Brain microvascular endothelial cell (primary cell): ENCODE measurements around the gene INPP5B.
"Not testable (repeated sequence)": the region's sequence is repeated elsewhere in the genome, so short reads cannot be mapped to it uniquely, and the experiment has no call there.

Source experiments
- DNase-seq: peaks from one replicate; pipeline ENCODE4 v3.0.0-alpha.2; 2020
- H3K27ac ChIP-seq: fragments of 250-450 bp; sonication (Bioruptor Pico); 2 replicates; pipeline ENCODE4 v1.5.1; 2020; ENCODE audit warnings: mild to moderate bottlenecking, moderate library complexity
- H3K27me3 ChIP-seq: fragments of 250-450 bp; sonication (Bioruptor Pico); replicated peaks from 2 replicates; pipeline ENCODE4 v1.5.1; 2020; ENCODE audit warnings: mild to moderate bottlenecking
- H3K36me3 ChIP-seq: fragments of 250-450 bp; sonication (Bioruptor Pico); replicated peaks from 2 replicates; pipeline ENCODE4 v1.5.1; 2020; ENCODE audit warnings: mild to moderate bottlenecking
- H3K4me3 ChIP-seq: 2 replicates; pipeline ENCODE4 v1.5.1; 2011; ENCODE audit warnings: low read depth, mild to moderate bottlenecking, control low read depth, low read length, moderate library complexity
- in situ Hi-C: cut with HindIII; loops from 2 replicates; pipeline ENCODE4 v1.10.0; 2017; ENCODE audit warnings: low sequenced_read_pairs, low pct_ligation_motif_present
- TF ChIP-seq, protein P1 (sequence below): IDR thresholded peaks from 2 replicates; pipeline ENCODE4 v1.5.1; 2011; ENCODE audit warnings: low read depth, mild to moderate bottlenecking, moderate library complexity, low read length, control low read depth, inconsistent platforms; ENCODE audit errors: missing control alignments

The INPP5B gene

DNA sequence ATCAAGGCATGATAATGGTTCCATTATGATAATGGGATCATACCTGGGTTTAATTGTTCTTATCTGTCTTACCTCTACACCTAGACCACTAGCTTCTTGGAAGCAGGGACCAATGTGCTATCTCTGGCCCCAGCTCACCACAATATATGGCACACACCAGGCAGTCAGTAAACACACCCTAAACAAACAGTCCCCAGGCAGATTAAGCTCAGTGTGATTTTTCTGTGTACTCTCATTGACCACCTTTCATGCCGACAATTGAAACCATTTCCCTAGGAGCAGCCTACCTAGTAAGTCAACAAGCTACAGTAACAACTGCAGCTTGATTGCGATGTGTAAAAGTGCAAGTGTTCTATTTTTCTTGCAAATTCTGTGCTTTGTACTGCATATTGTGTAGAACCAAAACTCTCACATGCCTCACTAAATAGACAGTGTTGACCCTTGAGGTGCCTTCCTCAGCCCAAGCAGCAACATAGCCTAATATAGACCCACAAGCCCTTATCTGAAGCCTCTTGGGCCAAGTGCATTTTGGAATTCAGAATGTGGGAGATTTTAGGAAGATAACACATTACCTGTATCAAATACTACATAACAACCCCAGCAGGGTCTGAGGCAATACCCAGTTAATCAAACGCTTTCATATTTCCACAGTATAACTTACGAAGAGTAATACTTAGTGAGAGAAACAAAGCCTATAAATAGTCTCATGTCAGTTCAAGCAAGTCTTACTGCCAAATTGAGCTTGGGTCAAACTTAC, 32.0 kb downstream of the INPP5B start:
- Histone ChIP-seq H3K27ac (no peak overlapping the region), H3K36me3 (peaks cover 2% of the 10 kb centered on the region), H3K27me3 (no peaks in the 10 kb centered on the region), H3K4me3 (no peak overlapping the region)
- in situ Hi-C loops, result no loop called here
- DNase-seq, result no peak
- TF ChIP-seq, protein P1, sequence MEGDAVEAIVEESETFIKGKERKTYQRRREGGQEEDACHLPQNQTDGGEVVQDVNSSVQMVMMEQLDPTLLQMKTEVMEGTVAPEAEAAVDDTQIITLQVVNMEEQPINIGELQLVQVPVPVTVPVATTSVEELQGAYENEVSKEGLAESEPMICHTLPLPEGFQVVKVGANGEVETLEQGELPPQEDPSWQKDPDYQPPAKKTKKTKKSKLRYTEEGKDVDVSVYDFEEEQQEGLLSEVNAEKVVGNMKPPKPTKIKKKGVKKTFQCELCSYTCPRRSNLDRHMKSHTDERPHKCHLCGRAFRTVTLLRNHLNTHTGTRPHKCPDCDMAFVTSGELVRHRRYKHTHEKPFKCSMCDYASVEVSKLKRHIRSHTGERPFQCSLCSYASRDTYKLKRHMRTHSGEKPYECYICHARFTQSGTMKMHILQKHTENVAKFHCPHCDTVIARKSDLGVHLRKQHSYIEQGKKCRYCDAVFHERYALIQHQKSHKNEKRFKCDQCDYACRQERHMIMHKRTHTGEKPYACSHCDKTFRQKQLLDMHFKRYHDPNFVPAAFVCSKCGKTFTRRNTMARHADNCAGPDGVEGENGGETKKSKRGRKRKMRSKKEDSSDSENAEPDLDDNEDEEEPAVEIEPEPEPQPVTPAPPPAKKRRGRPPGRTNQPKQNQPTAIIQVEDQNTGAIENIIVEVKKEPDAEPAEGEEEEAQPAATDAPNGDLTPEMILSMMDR, result no peak

DNA sequence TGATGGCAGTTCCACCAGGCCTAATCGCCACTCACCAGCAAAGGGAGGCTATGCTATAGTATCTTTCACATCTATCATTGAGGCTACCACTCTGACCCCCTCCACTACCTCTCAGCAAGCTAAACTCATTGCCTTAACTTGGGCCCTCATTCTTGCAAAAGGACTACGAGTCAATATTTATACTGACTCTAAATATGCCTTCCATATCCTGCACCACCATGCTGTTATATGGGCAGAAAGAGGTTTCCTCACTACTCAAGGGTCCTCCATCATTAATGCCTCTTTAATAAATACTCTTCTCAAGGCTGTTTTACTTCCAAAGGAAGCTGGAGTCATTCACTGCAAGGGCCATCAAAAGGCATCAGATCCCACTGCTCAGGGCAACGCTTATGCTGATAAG, 35.4 kb downstream of the INPP5B start:
- H3K27me3 ChIP-seq, H3K4me3 ChIP-seq, DNase-seq, H3K27ac ChIP-seq, in situ Hi-C loops, H3K36me3 ChIP-seq: not testable (repeated sequence)

DNA sequence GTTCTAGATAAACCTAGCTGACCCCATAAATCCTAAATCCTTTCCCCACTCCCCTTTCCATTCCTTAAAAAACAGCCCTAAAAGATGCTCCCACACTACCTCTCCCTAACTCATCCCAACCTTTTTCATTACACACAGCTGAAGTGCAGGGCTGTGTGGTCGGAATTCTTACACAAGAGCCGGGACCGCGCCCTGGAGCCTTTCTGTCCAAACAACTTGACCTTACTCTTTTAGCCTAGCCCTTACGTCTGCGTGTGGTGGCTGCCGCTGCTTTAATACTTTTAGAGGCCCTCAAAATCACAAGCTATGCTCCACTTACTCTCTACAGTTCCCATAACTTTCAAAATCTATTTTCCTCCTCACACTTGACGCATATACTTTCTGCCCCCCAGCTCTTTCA, 36.0 kb downstream of the INPP5B start:
- in situ Hi-C loops, H3K36me3 ChIP-seq, H3K27ac ChIP-seq, DNase-seq, H3K27me3 ChIP-seq, H3K4me3 ChIP-seq: not testable (repeated sequence)

DNA sequence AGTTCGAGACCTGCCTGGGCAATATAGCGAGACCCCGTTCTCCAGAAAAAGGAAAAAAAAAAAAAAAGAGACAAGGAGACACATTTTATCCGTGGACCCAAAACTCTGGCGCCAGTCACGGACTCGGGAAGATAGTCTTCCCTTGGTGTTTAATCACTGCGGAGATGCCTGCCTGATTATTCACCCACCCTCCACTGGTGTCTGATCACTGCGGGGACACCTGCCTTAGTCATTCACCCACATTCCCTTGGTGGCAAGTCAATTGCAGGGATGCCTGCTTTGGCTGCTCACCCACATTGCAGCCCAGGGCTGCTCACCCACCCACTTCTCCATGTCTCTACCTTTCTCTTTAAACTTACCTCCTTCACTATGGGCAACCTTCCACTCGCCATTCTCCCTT, 38.3 kb downstream of the INPP5B start:
- DNase-seq, H3K27ac ChIP-seq, in situ Hi-C loops, H3K27me3 ChIP-seq, H3K4me3 ChIP-seq, H3K36me3 ChIP-seq: not testable (repeated sequence)

DNA sequence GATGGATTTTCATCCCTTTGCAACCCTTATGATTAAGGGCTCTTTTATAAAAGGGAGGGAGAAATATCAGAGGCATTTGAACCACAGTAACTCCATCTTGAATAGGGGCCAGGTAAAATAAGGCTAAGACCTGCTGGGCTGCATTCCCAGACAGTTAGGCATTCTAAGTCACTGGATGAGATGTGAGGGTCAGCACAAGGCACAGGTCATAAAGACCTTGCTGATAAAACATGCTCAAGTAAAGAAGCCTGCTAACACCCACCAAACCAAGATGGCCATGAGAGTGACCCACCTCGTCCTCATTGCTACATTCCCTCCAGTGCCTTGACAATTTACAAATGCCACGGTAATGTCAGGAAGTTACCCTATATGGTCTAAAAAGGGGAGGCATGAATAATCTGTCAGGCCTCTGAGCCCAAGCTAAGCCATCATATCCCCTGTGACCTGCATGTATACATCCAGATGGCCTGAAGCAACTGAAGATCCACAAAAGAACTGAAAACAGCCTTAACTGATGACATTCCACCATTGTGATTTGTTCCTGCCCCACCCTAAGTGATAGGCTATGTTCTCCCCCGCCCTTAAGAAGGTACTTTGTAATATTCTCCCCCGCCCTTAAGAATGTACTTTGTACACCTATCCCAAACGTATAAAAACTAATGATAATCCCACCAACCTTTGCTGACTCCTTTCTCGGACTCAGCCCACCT, 39.3 kb downstream of the INPP5B start:
- in situ Hi-C loops, H3K4me3 ChIP-seq, DNase-seq, H3K27me3 ChIP-seq, H3K36me3 ChIP-seq, H3K27ac ChIP-seq: not testable (repeated sequence)

DNA sequence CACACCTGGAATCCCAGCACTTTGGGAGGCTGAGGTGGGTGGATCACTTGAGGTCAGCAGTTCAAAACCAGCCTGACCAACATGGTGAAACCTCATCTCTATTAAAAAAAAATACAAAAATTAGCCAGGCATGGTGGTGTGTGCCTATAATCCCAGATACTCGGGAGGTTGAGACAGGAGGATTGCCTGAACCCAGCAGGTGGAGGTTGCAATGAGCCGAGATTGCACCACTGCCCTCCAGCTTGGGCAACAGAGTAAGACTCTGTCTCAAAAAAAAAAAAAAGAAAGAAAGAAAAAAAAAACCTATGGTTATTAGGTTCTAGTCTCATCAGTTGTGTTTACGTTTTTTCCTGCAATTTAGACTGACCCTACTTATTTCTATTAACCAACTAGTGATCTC, 40.3 kb downstream of the INPP5B start:
- H3K4me3 ChIP-seq, H3K36me3 ChIP-seq, in situ Hi-C loops, DNase-seq, H3K27me3 ChIP-seq, H3K27ac ChIP-seq: not testable (repeated sequence)

DNA sequence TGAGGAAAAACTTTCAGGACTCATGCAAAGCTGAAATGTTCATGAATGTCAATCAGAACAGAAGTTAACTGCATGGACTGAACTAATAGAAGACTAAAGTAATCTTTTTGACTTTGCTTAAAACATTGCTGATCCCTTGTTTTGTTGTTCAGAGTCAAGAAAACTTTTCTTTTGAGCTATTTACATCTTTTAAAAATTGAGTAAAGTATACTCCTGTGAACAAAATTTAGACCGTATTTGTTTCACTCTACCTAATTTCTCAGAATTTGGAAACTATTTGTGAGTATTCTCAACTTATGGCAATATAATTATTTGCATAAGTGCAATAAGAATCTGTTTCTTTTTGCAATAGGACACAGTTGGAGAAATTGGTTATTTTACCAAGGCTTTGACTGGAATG, 41.1 kb downstream of the INPP5B start:
- in situ Hi-C loops, result no loop called here
- DNase-seq, result no peak
- TF ChIP-seq, protein P1, result no peak
- peaks cover 2% of the 10 kb centered on the region for H3K36me3 ChIP-seq
- no peak overlapping the region for H3K27ac ChIP-seq
- no peaks in the 10 kb centered on the region for H3K27me3 ChIP-seq
- H3K4me3 ChIP-seq, result no peak overlapping the region

DNA sequence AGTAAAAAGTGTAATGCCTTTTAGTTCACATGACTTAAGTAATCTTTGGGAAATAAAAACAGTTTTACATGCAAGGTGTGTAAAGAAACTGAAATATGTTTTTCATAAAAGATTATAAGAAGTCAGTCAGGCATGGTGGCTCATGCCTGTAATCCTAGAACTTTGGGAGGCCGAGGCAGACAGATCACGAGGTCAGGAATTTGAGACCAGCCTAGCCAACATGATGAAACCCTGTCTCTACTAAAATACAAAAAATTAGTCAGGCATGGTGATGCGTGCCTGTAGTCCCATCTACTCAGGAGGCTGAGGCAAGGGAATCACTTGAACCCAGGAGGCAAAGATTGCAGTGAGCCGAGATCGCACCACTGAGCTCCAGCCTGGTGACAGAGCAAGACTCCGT, 42.9 kb downstream of the INPP5B start:
- H3K36me3 ChIP-seq, H3K27ac ChIP-seq, H3K4me3 ChIP-seq, H3K27me3 ChIP-seq, in situ Hi-C loops: not testable (repeated sequence)
- DNase-seq, result peak; percentile 32

DNA sequence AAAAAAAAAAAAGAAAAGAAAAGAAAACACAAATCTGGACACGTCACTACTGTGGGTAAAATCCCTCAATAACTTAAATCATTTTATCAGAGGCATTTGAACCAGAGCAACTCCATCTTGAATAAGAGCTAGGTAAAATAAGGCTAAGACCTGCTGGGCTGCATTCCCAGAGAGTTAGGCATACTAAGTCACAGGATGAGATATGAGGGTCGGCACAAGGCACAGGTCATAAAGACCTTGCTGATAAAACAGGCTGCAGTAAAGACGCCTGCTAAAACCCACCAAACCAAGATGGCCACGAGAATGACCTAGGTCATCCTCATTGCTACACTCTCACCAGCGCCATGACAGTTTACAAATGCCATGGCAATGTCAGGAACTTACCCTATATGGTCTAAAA, 43.9 kb downstream of the INPP5B start:
- Histone ChIP-seq H3K36me3 (peaks cover 2% of the 10 kb centered on the region), H3K27me3 (no peaks in the 10 kb centered on the region), H3K27ac (no peak overlapping the region), H3K4me3 (no peak overlapping the region)
- DNase-seq, result no peak
- in situ Hi-C loops, result no loop called here
- TF ChIP-seq, protein P1, result no peak
